SK-N-MC (cell line): ENCODE data around the gene CCDC194.

ENCODE experiments used
- DNase-seq: peaks from one replicate; pipeline ENCODE4 v3.0.0-alpha.2; 2011; ENCODE audit warnings: low read depth, low spot score
- H3K27ac ChIP-seq: fragments of 200-600 bp; sonication (generic); 2 replicates; pipeline ENCODE4 v1.5.1; 2016; ENCODE audit warnings: mixed run types
- H3K36me3 ChIP-seq: fragments of 200-600 bp; sonication (generic); 2 replicates; pipeline ENCODE4 v1.6.1; 2017; ENCODE audit warnings: antibody characterized with exemption, low read length, mixed read lengths; ENCODE audit not compliant: insufficient read depth
- H3K4me3 ChIP-seq: fragments of 200-600 bp; sonication (generic); 2 replicates; pipeline ENCODE4 v1.5.1; 2016
- H3K9ac ChIP-seq: fragments of 200-600 bp; sonication (generic); 2 replicates; pipeline ENCODE4 v1.8.0; 2017; ENCODE audit warnings: mixed run types, mixed read lengths; ENCODE audit not compliant: insufficient read length
- H3K9me3 ChIP-seq: fragments of 200-600 bp; sonication (generic); 2 replicates; pipeline ENCODE4 v1.6.1; 2017; ENCODE audit warnings: low read depth, mild to moderate bottlenecking, antibody characterized with exemption, low read length, moderate library complexity, mixed read lengths
- EZH2 ChIP-seq: fragments of 200-600 bp; sonication (generic); IDR thresholded peaks from one replicate; pipeline ENCODE4 v1.6.1; 2017; ENCODE audit warnings: antibody characterized with exemption
- FOXP2 ChIP-seq: optimal IDR thresholded peaks from 2 replicates; pipeline ENCODE3; 2011; ENCODE audit warnings: mild to moderate bottlenecking, moderate library complexity; ENCODE audit not compliant: insufficient read depth; ENCODE audit errors: extremely low read length, control extremely low read depth
- POLR2AphosphoS5 ChIP-seq: IDR thresholded peaks from 2 replicates; pipeline ENCODE4 v1.6.1; 2012; ENCODE audit warnings: mild to moderate bottlenecking, low read depth, low read length, borderline replicate concordance

CCDC194 gene, protein sequence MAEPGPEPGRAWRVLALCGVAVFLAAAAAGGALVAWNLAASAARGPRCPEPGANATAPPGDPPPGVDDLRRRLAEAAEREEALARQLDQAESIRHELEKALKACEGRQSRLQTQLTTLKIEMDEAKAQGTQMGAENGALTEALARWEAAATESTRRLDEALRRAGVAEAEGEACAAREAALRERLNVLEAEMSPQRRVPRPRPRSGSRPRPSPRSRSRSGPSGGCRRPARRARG

DNA sequence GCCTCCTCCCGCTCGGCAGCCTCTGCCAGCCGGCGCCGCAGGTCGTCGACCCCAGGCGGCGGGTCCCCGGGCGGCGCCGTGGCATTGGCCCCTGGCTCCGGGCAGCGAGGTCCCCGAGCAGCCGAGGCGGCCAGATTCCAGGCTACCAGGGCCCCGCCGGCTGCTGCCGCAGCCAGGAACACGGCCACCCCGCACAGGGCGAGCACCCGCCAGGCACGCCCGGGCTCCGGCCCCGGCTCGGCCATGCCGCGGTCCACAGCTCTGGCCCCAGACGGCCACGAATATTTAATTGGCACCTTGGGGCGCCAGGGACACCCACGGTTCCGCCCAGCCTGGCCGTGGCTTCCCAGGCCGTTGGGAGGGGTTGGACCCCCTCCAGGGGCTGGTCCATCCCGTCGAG is at the start of gene CCDC194:
Gene CCDC194, minus strand, starts transcription at position 283 of the 400 bp plus-strand sequence. Its CDS starts 38 bp downstream, at position 245.
- H3K9ac ChIP-seq = no peak within 1 kb of the TSS

DNA sequence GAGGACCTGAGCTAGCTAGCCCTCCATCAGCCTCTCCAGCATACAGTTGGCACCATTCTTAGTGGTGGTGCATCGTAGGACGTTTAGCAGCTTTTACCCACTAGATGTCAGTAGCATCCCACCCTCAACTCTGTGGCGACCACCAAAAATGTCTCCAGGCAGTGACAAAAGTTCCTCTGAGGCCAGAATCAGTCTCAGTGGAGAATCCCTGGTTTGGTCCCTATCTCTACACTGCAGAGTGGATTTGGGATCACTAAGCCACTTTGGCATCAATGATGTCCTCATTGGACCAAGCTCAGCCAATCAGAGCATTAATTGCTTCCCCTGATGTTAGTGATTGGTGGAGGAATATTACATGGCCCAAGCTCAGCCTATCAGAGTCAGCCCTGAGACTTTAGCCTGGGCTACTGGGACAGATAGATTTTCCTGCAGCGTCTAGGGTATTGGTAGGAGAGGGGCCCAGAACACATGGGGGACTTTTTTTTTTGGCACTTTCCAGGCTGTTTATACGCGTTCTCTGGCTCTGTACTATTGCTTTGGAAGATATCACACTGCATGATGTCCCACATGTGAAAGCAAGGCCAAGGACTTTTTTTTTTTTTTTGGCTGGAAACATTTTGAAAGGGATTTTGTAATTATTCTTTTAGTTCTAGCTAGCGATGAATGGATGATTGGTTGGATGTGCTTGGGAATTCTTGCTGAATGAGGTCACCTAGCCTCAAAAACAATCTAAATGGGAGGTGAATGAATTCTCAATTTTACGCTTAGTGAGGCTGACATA is 47.4 kb upstream of the CCDC194 start:
- no peak for DNase-seq

More for the DNA sequence above, at the start of gene CCDC194:
- H3K27ac ChIP-seq = no peak within 1 kb of the TSS
- H3K36me3 ChIP-seq = no peaks in the 10 kb centered on the region
- H3K9me3 ChIP-seq = no peaks in the 10 kb centered on the region
- no peak within 1 kb of the TSS for H3K4me3 ChIP-seq
- no peak for DNase-seq
- TF ChIP-seq POLR2AphosphoS5 = no peak
- no peak for TF ChIP-seq FOXP2
- no peak for TF ChIP-seq EZH2

DNA sequence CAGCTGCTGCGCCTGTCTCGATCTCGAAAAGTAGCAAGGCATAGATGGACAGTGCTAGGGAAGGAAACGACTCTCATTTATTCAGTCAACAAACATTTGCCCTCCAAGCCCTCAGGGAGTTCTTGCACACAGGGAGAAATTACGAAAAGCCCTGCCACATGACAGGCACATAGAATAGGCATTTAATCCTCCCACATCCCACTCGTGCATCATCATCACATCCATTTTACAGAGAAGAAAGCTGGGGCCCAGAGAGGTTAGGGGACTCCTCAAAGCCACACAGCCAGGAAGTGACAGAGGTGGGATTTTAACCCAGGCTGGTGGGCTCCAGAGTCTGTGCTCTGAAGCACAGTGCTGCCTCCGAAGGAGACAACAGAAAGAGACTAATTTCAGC is 42.9 kb upstream of the CCDC194 start:
- TF ChIP-seq POLR2AphosphoS5 (no peak), FOXP2 (no peak), EZH2 (no peak)

More for the DNA sequence above, 47.4 kb upstream of the CCDC194 start:
- no peak for TF ChIP-seq FOXP2
- no peak for TF ChIP-seq EZH2
- TF ChIP-seq POLR2AphosphoS5 = no peak
- no peaks in the 10 kb centered on the region for H3K36me3 ChIP-seq
- H3K9ac ChIP-seq = no peak overlapping the region
- no peaks in the 10 kb centered on the region for H3K9me3 ChIP-seq
- no peak overlapping the region for H3K4me3 ChIP-seq
- H3K27ac ChIP-seq = no peak overlapping the region

DNA sequence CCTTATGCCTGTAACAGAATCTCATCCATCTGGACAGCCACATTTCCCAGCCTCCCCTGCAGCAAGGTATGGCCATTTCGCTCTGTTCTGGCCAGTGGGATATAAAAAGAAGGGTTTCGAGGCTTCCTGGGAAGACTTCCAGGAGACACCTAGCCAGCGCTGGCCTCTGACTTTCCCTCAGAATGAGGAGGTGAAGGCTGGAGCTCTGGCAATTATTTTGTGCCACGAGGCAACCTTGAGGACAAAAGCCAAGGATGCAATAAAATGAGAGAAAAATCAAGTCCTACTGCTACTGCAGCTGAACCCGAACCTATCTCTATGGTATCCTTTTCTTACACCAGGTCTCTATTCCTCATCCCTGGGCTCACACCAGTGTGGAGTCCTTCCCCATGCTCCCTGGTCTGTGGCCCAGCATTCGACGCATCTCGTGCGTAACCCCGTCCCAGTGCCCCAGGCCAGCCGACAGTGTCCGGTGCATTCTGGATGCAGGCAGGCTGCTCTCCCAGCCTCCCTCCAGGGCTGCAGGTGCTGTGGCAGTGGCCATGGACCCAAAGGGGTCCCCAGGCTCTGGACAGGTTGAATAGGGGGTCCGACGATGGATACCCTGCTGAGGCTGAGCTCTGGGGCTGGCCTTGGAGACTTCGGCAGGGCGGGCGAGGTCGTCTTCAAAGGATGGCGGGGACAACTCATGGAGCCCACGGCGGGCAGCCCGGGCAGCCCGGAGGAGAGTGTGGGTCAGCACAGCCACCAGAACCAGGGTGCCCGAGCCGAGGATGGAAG is 42.3 kb upstream of the CCDC194 start:
- no peak for DNase-seq
- H3K27ac ChIP-seq = no peak overlapping the region
- H3K9ac ChIP-seq = no peak overlapping the region
- no peak overlapping the region for H3K4me3 ChIP-seq
- no peaks in the 10 kb centered on the region for H3K9me3 ChIP-seq
- TF ChIP-seq POLR2AphosphoS5 (no peak), EZH2 (no peak), FOXP2 (no peak)
- no peaks in the 10 kb centered on the region for H3K36me3 ChIP-seq

More for the DNA sequence above, 42.9 kb upstream of the CCDC194 start:
- Histone ChIP-seq H3K27ac (no peak overlapping the region), H3K4me3 (no peak overlapping the region), H3K9ac (no peak overlapping the region), H3K36me3 (no peaks in the 10 kb centered on the region), H3K9me3 (no peaks in the 10 kb centered on the region)
- DNase-seq = no peak

DNA sequence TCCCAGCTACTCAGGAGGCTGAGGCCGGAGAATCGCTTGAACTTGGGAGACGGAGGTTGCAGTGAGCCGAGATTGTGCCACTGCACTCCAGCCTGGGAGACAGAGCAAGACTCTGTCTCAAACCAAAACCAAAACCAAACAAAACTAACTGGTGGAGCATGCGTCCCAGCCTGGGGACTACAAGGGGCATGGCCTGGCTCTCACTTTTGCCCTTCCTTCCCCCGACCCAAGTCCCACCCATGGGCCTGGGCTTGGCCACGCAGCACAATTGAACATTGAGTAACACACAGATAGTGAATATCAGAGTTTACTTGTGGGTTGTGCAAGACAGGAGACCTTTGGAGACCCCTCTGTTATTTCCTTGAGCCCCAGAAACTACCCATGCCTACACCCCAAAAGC is 41.2 kb upstream of the CCDC194 start:
- H3K9ac ChIP-seq = no peak overlapping the region
- DNase-seq = no peak
- TF ChIP-seq EZH2 = no peak
- TF ChIP-seq POLR2AphosphoS5 = no peak
- TF ChIP-seq FOXP2 = no peak
- H3K9me3 ChIP-seq = no peaks in the 10 kb centered on the region
- H3K36me3 ChIP-seq = no peaks in the 10 kb centered on the region
- H3K27ac ChIP-seq = no peak overlapping the region
- no peak overlapping the region for H3K4me3 ChIP-seq

DNA sequence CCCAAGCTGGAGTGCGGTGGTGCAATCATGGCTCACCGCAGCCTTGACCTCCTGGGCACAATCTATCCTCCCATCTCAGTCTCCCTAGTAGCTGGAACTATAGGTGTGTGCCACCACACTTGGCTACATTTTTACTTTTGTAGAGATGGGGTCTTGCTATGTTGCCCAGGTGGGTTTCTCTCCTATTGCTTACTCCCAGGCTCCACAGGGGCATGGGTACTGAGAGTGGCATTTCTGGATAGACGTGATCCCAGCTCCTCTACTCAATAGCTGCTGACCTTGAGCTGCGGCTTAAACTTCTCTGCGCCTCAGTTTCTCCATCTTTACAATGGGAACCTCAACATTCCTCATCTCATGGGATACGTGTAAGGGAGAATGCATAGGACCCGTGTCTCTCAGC is 37.4 kb upstream of the CCDC194 start:
- no peak for DNase-seq

DNA sequence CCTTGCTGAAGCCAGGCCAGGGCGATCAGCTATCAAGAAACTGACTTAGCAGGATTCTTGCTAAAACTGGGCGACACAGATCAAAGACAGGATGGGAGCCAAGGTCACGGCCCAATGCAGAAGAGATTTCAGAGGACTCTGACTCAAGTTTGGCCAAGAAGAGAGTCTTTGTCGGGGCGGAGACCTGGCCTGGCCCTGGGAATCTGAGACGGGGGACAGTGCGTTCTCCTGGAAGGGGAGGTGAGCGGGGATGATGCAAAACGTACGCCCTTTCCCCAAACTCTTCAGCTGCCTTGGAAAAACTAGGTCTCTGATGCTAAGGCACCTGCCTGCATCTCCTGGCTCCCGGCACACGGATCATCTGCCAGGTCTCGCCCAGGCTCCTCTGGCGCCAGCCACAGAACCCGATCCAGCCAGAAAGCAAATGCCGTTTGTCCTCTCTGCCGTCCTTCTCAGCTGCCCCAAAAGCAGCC is 35.7 kb upstream of the CCDC194 start:
- H3K4me3 ChIP-seq = no peak overlapping the region
- TF ChIP-seq POLR2AphosphoS5 (no peak), EZH2 (no peak), FOXP2 (no peak)
- no peak overlapping the region for H3K27ac ChIP-seq
- DNase-seq = no peak
- no peak overlapping the region for H3K9ac ChIP-seq
- no peaks in the 10 kb centered on the region for H3K9me3 ChIP-seq
- H3K36me3 ChIP-seq = no peaks in the 10 kb centered on the region

More for the DNA sequence above, 37.4 kb upstream of the CCDC194 start:
- Histone ChIP-seq H3K9me3 (no peaks in the 10 kb centered on the region), H3K4me3 (no peak overlapping the region), H3K9ac (no peak overlapping the region), H3K36me3 (no peaks in the 10 kb centered on the region), H3K27ac (no peak overlapping the region)
- TF ChIP-seq POLR2AphosphoS5 = no peak

DNA sequence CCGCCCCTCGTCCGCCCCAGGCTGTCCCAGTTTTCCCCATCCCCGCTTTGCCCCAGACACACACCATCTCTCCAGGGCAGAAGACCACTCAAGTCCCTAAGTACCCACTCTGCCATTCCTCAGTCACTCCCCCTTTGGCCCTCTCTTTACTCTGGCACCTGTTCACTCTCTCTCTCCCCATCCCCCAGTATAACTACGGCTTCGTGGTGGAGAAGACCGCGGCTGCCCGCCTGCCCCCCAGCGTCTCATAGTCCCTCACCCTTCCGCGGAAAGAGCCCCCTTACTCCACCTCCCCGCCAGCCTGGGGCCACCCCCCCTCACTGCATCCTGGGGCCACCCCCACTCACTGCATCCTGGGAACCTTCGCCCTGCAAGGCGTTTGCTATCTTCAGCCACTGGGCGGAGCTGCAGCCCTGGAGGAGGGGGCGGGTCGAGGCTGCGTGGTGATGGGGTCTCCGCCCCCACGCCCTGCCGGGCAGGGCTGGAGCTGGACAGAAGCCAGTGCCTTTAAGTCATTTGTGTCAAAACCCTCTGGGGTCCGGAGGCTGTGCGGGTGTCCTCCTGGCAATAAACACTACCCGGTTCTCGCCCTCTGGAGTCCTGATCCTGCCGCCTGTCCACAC is 30.9 kb upstream of the CCDC194 start:
- Histone ChIP-seq H3K27ac (no peak overlapping the region), H3K9ac (no peak overlapping the region), H3K4me3 (no peak overlapping the region), H3K9me3 (no peaks in the 10 kb centered on the region), H3K36me3 (peaks cover 3% of the 10 kb centered on the region; the same call in 1 of the 2 replicates)
- TF ChIP-seq FOXP2 (no peak), POLR2AphosphoS5 (no peak), EZH2 (no peak)
- DNase-seq = no peak
